ENCODE data around the gene PLPP4.

- TF ChIP-seq CTCF (IDR thresholded peaks at IDR 0.05) (no peak), POLR2A (IDR thresholded peaks at IDR 0.05) (no peak)
Measured at GRCh38 chr10:120479506-120479905, 22.5 kb downstream of the PLPP4 start.
